ENCODE data around the gene HMGCL. TPM values are rescaled to one million over a fixed set of nuclear protein-coding genes. Genes with fewer than 3 reads are reported as not detected.
"Not testable (repeated sequence)": the region's sequence is repeated elsewhere in the genome, so short reads cannot be mapped to it uniquely, and the experiment has no call there.

The HMGCL gene
- polyA plus RNA-seq, 3 donors, result 74.2 to 86.7 (median 76.9) TPM

DNA sequence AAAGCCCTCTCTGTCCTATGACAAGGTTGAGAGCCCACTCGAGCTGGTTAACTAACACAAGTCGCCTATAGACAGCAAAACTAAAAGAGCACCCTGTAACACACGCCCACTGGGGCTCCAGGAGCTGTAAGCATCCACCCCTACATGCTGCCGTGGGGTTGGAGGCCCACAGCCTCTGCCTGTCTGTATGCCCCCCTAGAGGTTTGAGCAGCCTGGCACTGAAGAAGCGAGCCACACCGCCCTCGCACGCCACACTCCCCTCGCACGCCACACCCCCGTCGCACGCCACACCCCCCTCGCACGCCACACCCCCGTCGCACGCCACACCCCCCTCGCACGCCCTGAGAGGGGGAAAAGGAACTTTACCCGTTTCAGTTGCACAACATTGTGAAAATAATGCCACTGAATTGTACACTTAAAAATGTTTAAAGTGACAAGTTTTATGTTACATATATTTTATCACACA, 13.2 kb upstream of the HMGCL start:
- peak; percentile 43 for DNase-seq

DNA sequence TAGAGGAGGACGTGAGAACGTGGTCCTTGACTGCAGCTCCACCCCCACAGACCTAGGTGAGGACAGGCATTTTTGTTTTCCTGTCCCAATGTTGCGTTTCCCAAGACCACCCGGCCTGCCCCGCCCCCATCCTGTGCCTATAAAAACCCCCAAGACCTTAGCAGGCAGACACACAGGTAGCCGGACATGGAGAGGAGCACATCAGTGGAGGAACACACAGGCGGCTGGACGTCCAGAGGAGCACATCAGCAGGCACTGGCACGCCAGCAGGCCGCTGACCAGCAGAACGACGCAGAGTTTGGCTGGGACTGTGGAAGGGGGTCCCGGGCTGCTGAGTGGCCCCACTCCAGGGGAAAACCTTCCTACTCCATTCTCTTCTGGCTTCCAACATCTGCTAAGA, 12.7 kb upstream of the HMGCL start:
- no peak for DNase-seq

DNA sequence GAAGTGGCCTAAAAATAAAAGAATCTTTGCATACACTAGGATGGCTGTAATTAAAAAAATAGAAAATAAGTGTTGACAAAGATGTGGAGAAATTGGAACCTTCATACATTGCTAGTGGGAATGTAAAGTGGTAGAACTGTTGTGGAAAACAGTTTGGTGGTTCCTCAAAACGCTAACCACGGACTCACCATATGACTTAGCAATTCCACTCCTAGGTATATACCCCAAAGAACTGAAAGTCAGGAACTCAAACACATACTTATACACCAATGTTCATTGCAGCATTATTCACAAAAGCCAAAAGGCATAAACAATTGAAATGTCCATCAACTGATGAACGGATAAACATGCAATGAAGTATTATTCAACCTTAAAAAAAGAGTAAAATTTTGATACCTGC, 10.8 kb upstream of the HMGCL start:
- no peak for DNase-seq

DNA sequence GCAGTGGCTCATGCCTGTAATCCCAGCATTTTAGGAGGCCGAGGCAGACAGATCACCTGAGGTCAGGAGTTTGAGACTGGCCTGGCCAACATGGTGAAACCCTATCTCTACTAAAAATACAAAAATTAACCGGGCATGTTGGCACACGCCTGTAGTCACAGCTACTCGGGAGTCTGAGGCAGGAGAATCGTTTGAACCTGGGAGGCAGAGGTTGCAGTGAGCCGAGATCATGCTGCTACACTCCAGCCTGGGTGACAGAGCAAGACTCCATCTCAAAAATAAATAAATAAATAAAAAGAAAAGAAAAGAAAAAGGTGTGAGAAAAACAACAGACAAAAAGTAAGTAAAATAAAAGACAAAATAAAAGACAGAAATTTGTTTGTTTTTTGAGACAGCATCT, 8.9 kb upstream of the HMGCL start:
- not testable (repeated sequence) for DNase-seq

DNA sequence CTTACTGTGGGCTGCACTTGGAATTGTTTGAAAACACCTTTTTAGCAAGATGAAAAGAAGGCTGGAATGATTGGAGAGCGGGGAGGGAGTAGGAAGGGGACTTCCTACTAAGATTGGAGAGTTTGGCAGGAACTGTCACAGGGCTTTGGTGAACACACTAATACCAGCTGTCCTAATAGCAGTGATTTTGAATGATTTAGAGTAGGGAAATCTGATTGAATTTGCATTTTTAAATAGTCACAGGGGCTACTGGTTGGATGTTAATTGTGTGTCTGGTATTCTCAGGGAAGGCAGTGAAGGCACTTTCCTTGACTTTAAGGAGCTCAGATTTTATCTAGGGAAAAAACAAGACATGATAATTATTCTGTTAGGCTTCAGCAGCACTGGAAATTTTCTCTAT, 2.5 kb upstream of the HMGCL start:
- DNase-seq, result no peak

DNA sequence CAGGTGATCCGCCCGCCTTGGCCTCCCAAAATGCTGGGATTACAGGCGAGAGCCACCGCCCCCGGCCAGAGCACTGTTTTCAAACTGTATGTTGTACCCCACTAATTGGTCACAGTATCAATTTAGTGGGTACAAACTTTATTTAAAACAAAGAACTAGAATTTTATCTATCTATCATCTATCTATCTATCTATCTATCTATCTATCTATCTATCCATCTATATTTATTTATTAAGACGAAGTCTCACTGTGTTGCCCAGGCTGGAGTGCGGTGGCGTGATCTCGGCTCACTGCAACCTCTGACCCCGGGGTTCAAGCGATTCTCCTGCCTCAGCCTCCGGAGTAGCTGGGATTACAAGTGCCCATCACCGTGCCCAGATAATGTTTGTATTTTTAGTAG, 1.4 kb upstream of the HMGCL start:
- not testable (repeated sequence) for DNase-seq

DNA sequence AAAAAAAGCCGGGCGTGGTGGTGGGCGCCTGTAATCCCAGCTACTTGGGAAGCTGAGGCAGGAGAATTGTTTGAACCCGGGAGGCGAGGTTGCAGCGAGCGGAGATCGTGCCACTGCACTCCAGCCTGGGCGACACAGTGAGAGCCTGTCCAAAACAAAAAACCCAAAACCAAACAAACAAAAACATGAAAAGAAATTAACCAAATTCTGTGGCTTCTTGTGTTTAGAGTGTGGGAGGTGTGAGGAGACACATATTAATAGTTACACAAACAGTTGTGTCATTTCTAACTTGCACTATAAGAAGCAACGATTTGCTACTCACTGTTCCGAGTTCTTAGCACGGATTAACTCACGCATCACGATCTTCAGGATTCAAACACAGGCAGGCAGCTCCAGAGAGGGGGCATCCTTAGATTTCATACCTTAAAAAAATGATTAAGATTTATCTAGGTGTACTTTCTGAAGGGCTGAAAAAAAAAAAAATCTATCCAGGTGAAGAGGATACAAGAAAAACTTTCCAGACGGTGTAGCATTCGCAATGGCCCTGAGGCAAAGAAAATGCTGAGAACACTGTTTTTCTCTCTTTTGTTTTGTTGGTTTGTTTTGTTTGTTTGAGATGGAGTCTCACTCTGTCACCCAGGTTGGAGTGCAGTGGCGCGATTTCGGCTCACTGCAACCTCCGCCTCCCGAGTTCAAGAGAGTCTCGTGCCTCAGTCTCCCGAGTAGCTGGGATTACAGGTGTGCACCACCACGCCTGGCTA, 713 bp upstream of the HMGCL start:
- DNase-seq, result no peak

DNA sequence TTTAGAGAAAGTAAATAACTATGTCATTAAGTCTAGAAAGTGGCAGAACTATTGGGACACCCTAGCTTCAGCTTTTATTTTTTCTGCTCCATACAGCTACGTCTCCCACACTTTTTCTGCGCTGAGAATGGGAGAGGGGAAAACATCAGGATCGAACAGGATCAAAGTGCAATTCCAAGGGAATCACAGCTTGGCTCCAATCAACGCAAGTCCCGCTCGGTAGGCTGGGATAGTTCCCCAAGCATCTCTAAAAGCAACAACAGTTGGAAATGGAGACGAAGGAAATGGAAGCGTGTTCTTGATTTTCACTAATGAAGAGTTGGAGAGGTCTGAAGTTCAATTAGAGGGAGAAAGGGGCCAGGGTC, 536 bp downstream of the HMGCL start:
- DNase-seq, result no peak

DNA sequence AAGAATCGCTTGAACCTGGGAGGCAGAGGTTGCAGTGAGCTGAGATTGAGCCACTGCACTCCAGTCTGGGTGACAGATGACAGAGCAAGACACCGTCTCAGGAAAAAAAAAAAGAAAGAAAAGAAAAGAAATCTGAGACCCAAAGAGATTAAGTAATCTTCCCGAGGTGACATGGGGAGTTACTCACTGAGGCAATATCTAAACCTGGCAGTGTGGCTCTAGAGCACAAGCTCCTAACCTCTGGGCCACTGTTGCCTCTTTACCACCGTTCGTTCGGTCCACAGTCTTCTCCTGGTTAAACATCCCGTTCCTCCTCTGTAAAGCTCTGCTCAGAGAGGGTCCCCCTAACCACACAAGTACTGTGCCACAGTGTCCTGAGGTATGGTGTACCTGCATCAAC, 1.5 kb downstream of the HMGCL start:
- no peak for DNase-seq

DNA sequence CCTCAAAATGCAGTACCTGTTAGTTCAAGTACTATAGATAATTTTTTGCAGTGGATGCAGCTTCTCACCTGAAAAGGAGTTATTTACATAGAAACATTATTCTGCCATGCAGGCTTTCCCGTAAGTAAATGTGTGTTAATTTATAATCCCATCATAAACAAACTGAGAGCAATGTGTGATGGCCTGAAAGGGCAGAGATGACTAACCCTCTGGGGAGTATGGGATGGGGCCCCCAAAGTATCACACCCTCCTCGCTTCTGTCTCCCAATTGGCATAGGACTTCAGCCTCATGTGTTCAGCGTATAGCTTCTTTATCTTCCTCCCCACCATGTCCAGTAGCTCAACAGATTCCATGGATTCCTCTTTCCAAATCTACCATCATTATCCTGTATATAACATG, 7.6 kb downstream of the HMGCL start:
- no peak for DNase-seq

DNA sequence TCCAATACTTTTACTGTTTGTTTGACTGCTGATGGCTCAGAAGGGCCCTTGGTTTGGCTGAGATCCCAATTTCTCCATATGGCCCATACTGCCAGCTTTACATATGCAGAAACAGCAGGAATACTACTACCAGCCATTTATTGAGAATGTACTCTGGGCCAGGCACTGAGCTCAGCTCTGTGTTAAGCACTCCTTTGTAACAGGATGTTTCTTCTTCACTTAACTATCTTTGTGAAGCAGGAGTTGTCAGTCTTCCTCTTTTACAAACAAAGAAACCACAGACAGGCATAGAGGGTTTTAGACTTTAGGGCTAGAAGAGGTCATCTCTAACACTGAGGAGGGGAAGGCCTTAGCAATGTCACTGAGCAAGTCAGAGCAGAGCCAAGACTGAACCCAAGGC, 8.3 kb downstream of the HMGCL start:
- no peak for DNase-seq

DNA sequence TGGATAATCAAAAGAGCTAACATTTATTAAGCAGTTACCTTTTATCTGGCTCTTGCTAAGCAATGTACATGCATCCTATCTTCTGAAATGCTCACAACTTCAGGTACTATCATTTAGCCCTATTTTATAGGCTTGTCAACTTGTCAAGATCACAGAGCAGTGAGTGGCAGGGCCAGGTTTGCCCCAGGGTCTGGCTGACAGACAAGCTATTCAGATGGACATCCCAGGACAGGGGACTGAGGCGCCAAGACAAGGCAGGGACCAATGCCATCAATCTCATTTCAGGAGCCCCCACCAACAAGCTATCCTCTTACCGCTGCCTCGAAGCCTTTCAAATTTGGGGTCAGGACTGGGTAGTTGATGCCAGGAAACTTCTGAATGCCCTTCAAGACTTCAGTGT, 8.9 kb downstream of the HMGCL start:
- DNase-seq, result no peak

DNA sequence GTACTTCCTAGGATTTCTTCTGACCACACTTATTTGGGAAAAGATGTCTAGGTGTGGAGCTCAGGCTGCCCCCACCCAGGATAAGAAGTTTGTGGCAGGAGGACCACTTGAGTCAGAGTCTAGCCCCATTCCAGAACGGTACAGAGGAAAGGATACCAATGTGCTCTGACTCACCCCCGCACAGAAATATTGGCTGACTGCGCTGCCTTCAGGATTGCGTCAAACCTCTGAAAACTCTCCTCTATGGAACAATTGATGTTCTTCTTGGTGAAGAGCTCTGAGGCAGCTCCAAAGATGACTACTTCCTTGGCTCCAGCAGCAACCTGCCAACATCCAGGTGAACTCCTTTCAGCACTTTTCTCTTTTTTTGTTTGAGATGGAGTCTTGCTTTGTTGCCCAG, 11.2 kb downstream of the HMGCL start:
- no peak for DNase-seq

DNA sequence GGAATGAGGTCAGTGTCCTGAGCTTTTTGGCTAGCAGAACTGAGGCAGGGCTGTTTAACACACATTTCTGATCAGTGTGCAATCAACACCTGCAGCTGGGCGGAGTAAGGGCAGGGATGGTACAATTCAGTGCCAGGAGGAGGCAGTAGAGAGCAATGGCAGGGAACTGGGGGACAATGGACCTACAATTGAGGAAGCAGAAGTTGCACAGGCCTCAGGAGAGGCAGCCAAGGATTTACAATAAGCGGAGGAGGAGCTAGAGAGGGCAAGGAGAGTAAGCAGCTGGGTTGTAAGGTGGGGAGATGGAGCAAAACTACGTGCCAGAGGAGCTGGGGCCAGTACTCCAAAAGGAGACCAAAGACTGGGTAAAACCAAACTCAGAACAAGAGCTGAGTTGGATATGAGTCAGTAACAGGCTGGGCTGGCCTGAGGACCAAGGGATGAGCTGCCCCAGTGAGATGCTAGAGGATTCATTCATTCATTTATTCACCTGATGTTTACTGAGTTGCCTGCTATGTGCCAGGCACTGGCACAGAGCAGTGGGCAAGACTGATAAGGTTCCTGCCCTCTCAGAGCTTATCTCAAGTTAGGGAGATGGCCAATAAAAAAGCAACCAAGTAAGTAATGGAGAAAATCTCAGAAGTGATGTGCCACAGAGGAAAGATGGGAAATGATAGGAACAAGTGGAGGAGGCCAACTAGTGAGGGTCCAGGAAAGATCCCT, 14.2 kb downstream of the HMGCL start:
- no peak for DNase-seq

DNA sequence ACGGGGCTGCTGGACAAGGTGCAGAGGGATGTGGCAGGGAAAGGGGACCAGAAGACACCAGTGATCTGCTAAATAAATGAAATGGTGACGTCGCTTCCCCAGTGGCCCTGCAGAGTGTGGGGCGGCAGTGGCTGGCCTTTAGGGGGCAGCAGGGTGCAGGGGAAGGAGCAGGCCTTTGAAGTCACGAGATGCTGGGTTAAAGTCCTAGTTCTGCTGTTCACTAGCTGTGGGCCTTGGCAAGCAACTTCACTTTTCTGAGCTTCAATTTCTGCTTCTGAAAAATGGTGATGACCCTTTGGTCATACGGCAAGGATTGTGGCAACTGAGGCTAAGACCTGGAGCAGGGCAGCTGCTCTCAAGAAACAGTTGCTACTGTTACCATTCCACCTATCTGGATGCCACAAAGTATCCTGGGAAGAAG, 15.5 kb downstream of the HMGCL start:
- no peak for DNase-seq

DNA sequence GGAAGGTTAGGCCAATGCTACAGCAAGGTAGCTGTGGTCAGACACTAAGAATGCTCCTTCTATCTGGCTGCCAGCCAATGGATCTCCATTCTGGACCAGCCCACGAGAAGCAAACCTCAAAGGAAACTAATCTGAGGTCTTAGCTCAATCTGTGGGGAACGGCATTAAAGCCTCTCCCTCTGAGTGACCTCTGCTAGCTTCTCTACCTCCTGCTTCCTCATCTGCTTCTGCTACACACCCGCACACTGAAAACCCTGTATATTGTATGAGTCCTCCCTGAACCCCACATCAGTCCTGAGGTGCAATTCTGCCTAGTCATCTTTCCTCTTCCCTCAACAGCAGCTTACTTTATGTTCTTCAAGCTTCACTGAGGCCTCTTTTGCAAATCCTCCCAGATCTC, 17.8 kb downstream of the HMGCL start:
- no peak for DNase-seq

DNA sequence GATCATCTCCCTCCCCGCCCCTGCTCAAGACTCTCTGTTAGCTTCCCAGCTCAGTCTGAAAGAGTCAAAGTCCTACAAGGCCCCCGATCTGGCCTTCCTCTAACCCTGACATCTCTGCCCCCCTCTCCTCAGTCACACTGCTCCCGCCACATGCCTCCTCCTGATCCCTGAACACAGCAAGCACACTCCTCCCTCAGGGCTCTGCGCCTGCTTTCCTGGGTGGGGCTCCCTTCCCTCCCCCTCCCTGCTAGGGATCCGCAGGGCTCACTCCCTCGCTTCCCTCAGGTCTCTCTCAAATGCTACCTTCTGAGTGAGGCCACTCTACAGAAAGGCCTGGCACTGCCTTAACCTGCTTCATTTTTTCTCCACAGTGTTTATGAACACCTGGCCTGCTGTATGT, 18.9 kb downstream of the HMGCL start:
- no peak for DNase-seq

DNA sequence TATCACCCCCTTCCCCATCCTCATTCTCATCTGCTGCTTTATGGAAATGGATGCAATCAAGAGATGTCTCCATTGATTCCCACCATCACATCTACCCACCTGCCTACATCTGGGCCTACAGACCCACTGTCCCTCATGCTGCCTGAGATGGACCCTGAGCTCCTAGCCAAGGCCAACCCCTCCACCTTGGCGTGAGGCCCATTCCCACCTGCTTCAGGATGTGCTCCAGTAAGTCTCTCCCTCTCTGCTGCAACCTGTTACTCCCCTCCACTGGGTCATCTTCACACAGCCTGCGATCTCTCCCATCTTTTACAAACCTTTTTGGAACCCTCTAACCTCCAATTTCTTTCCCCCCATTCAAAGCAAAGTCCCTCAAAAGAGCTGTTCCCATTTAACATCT, 20.2 kb downstream of the HMGCL start:
- DNase-seq, result no peak

DNA sequence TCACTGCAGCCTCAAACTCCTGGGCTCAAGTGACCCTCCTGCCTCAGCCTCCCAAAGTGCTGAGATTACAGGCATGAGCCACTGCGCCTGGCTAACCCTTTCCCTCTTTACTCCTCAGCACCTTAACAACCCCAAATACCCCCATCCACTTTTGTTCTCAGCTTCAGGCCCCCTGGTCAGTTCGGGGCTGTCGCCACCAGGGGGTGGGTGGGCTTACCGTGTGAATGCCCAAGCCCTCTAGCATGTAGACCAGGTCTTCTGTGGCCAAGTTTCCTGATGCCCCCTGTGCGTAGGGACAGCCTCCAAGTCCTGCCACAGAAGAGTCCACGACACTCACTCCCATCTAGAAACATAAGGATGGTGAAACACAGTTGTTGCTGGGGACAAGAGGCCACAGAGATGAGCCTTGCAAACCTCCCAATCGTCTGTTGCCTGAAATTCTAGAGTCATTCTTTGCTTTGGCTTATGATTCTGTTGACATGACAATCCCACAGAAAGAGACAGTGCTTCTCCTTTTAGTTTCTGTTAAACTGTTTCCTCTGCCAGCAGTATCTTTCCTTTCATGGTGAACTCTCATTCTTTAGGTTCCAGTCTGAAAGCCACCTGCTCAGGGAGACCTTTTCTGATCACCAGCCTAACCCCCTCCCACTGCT, 20.9 kb downstream of the HMGCL start:
- no peak for DNase-seq

DNA sequence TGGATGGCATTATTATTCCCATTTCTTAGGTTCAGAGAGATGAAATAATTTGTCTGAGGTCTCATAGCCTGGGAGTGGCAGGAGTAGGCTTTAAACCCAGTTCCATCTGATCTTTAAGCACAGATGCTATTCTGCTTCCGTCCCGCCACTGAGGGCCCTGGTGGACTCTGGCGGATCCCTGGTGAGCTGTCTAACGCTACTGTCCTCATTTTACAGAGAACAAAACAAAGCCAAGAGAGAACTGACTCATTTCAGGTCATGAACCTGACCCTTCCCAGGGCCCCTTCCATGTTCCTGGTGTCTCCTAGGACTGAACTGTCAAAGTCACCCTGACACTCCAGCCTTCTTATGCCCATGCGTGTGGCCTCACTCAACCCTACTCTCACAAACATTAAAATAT, 21.6 kb downstream of the HMGCL start:
- DNase-seq, result no peak

DNA sequence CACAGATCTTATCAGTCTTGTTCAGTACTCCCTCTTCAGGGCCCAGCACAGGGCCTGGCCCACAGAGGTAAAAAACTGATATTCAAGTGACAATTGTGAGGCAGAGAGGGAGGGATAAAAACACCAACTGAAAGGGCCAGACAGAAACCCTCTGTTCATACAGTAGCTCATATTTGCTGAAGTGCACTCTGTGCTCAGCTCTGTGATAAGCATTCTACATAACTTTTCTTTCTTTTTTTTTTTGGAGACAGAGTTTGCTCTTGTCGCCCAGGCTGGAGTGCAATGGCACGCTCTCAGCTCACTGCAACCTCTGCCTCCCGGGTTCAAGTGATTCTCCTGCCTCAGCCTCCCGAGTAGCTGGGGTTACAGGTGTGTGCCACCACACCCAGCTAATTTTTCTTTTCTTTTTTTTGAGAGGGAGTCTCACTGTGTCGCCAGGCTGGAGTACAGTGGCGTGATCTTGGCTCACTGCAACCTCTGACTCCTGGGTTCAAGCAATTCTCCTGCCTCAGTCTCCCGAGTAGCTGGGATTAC, 22.4 kb downstream of the HMGCL start:
- DNase-seq, result not testable (repeated sequence)

DNA sequence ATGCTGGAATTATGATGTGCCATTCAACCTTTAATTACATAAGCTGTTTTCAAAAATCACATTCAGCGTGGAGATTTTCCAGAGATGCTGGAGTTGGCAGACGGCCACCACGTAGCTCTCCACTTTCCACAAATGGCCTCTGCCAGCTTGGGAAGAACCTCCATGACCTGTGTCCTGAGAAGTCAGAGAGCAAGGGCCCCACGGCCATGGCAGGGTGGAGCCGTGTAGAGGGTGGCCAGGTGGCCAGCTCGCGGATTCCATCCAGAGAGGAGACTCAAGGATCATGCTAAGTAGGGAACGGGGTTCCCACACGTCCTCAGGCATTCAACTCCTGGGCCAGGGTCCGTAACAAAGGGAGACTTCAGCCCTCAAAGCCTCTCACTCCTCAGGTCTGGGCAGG, 23.4 kb downstream of the HMGCL start:
- DNase-seq, result no peak

DNA sequence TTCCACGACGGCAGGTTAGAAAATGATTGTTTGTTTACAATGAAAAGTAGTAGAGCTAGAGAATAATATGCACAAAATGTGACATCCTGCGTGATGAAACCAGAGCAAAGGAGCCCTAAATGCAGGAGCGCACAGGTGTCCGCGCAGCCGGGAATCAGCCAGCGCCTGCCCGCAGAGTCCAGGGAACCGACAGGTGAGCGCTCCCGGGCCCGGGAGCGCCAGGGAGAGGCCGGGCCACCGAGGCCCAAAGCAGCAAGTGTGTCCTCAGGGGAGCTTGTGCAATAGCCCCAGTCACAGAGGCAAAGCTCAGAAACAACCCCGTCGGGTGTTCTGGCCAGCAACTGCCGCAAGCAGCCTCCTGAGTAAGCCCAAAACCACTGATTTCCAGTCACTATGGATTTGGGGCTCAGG, 23.9 kb downstream of the HMGCL start:
- DNase-seq, result no peak

All from renal pelvis (tissue), 4 donors.